GM18499 (cell line): ENCODE data around the gene WDR91.
"Not testable (repeated sequence)": the region's sequence is repeated elsewhere in the genome, so short reads cannot be mapped to it uniquely, and the experiment has no call there.

Source experiments
- ATAC-seq: cut with Tn5 transposase; IDR thresholded peaks from one replicate; pipeline ENCODE4 v1.9.1; 2021; ENCODE audit warnings: moderate number of reproducible peaks; ENCODE audit not compliant: insufficient read depth, unreplicated experiment

WDR91 gene

DNA sequence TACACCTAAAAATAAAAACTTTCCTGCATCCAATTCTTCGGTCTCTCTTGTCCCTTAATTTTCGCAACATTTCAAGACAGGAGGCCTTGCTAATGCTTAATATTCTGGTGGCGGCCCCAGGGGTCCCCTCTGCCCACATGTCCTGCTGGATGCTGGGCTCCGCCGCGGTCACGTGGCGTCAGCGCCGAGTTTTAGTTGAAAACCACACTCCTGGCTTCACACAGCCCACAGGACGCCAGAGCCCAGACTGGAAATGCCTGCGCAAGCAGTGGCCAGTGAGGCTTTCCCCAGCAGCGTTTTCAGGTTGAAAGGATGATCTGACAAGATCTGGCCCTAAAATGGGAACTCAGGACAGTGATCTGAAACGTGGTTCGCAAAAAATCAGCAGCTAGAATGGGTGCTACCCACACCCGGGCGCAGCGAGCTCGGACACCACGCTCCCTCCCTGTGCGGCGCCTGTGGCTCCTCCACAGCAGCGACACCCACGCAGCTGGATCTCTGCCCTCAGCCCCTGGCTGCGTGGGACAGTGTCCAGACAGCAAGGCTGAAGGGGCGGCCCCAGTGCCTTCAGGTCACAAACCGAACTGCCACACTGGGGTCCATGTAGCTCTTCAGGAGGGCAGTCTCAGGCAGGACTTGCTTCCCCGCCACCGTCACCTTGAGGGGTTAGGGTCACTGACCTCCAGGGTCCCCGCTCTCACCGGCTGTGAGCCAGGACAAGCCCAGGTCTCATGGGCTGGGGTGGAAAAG is 29.2 kb downstream of the WDR91 start:
- ATAC-seq: no peak

DNA sequence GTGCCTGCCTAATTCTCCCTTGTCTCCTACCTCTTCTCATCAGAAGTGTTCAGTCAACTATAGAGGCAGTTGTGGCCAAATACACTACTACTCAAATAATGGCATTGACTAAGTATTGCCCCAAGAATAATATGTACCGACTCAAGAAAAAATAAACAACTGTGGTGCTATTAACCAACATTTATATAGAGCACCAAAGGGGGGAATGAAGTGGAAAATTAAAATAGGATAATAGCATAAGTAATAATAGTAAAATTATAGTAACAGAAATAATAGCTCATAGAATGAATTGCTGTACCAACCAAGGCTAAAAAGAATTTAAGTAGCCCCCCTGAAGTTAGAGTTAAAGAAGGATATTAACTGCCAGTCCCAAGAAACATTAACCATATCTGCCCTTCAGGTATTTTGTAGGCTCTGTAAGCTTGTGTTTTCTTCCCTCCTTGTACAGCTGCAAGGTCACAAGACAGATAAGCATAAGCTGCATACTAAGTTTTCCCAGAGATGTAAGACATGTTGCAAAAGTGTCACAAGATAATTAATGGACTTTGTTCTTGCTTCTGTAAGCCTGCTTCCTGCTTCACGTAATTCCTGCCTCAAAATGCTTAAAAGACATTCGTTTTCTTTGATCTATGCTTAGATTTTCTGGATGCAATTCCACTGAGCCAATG is 29.9 kb downstream of the WDR91 start:
- no peak for ATAC-seq

DNA sequence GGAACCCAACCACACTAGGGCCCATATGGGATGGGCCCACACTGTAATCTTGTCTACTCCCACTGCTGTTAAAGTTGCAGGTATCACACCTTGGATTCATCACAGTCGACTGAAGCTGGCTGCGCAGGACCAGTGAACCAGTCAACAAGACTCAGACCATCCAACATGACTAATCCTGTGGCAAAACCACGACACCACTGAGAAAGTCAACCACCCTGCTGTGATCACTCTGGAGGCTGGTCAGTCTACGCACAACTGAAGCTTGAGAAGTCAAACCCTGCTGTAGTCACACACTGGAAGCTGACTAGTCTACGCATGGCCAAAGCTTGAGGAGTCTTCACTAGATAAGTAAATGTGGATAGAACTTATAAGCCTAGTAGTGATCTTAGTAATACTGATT is 31.2 kb downstream of the WDR91 start:
- no peak for ATAC-seq

DNA sequence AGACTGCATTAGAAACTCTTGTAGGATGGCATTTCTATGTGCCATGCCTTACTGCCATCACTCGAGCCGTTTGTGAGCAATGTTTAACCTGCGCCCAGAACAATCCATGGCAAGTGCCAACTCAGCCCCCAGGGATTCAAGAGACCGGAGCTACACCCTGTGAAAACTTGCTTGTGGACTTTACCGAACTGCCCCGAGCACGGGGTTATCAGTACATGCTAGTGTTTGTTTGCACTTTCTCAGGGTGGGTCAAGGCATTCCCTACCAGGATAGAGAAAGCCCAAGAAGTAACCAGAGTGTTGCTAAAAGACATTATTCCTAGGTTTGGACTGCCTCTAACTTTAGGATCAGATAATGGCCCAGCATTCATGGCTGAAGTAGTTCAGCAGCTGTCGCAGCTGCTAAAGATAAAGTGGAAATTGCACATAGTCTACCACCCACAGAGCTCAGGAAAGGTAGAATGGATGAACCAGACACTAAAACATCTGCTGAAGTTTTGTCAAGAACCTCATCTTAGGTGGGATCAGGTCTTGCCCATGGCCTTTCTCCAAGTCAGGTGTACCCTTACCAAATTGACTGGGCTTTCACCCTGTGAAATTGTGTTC is 31.9 kb downstream of the WDR91 start:
- ATAC-seq: no peak

DNA sequence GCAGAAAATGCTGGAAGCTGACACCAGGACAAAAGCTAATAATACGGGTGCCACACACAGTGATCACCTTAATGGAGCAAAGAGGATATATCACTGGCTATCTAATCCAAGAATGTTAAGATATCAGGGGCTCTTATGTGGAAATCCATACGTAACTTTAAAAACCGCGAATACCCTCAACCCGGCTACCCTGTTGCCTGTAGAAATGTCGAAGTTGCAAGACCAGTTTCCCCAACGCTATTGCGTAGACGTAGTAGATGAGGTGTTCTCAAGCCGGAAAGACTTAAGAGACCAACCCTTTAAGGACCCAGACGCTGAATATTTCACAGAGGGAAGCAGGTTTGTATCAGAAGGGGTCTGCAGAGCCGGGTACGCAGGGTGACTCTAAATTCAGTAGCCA is 33.0 kb downstream of the WDR91 start:
- ATAC-seq: no peak

DNA sequence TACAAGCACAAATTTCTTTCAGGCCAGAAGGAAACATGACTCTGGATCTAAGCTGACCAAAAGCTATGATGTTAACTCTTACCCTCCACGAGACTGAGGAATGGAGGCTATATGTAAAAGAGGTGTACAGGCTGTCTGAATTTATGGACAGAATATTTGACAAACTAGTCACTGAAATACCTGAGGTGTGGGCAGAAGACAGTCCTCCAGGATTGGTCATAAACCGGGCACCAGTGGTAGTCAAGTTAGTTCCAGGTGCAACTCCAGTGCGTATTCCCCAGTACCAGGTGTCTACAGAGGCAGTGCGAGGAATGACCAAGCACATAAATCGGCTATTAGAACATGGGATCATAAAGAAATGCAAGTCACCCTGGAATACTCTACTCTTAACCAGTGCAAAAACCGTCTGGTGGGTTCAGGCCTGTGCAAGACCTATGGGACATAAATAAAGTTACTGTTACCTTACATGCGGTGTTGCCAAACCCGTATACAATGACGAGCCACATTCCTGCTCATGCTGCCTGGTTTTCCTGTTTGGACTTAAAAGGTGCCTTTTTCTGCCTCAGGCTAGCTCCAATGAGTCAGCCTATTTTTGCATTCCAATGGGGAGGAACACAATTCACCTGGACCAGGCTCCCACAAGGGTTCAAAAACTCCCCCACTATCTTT is 34.2 kb downstream of the WDR91 start:
- no peak for ATAC-seq

DNA sequence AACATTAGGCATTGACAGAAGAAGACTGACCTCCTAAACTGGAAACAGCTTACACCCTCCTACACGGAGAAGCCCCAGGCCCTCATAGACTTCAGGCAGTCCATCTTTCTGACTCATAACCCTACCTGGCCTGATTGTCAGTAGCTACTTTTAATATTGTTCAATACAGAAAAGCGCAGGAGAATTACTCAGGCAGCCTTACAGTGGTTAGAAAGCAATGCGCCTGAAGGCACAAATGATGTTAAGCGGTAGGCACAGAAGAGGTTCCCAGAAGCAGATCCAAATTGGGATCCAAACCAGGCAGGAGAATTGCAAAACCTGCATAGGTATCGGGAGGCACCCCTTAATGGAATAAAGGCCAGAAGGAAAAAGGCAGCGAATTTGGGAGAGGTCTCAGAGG is 35.4 kb downstream of the WDR91 start:
- no peak for ATAC-seq

DNA sequence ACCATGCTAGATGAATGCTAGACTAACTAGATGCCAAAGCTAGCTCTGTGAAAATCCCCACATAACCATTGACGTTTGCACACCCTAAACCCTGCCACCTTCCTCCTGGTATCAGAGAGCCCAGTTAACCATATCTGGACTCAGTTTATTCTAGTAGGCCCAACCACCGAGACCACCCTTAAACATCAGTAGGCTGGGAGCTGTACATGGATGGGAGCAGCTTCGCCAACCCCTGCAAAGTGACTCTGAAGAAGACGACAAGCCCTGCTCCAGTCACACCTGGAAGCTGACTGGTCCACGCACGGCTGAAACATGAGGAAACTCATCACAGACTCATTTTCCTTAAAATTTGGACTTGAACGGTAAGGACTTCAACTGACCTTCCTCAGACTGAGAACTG is 36.4 kb downstream of the WDR91 start:
- ATAC-seq: no peak

DNA sequence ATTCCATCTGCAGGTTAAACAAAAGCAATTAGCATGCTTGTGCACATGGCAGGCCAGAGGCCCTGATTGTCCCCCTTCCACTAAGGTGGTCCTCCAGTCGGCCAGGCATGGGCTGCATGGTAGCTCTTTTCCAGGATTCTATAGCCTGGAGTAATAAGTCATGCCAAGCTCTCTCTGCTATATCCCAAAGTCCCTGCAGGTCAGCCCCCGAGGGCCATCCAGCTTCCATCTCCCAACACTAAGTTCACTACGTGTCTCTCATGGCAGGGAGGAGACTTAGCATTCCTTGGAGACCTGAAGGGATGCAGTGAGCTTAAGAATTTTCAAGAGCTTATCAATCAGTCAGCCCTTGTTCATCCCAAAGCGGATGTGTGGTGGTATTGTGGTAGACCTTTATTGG is 37.4 kb downstream of the WDR91 start:
- not testable (repeated sequence) for ATAC-seq

DNA sequence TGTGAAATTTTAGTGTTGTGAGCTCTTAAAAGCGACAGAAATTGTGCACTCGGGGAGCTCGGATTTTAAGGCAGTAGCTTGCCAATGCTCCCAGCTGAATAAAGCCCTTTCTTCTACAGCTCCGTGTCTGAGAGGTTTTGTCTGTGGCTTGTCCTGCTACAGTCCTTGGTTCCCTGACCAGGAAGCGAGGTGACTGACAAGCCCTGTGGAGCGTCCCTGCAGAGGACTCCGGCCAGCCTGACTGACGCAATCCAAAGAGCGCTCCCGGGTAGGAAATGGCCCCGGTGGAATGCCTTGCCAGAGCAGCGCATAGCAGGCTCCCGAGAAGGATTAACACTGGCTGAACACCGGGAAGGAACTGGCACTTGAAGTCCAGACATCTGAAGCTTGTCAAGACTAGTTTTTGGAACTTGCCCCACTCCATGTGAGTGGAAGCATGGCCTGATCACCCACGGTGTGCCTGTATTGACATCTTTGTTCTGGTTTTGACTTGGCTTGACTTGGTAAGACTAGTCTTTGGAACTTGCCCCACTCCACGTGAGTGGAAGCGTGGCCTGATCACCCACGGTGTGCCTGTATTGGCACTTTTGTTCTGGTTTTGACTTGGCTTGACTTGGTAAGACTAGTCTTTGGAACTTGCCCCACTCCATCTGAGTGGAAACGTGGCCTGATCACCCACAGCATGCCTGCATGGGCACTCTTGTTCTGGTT is 39.6 kb downstream of the WDR91 start:
- not testable (repeated sequence) for ATAC-seq

DNA sequence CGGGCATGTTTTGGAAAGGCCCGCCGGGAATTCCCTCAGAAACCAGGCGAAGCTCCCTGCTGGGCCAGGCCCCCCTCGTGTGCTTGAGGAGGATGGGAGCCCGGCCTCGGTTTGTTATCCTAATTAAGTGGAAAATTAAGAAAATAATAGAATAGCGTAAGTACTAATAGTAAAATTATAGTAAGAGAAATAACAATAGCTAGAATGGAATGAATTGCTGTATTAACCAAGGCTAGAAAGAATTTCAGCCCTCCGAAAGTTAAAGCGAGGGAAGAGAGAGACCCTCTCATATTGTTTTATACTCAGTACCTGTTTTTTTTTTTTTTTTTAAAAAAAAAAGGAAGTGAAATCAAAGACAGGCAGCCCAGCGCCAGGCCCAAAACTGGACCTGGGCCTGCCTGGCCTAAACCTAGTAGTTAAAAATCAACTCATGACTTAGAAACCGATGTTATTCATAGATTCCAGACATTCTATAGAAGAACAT is 40.3 kb downstream of the WDR91 start:
- peak; percentile 26 for ATAC-seq

DNA sequence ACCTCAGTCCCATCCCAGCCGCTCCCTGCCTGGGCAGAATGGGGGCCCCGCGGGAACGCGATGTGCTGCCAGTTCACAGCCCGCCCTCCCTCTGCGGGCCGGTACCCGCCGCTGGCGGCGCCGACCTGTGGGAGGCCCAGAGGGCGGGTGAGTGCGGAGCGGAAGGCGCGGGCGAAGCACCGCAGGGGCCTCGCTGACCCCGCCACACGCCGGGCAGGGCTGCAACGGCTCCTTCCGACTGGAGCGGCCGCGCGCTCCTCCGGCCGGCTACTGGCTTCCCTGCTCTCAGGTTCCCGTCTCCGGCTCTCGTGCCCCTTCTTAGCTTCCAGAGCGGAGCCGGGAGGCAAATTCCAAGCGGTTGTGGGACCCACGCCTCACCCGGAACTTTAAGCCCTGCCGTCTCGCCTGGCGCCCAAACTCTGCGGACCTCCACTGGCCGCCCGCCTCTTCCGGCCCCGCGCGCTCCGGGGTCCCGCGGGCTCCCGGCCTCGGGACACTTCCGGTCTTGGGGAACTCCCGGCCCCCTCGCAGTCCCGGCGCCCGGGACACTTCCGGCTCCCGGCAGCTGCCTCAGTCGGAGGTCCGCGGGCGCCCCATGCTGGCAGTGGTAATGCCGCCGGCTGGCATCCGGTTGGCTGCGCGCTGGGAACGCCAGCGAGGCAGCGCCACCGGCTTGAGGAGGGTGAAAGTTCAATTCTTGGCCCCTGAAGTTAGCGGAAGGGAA is 40.9 kb downstream of the WDR91 start, which contains the start of gene CYREN:
Gene CYREN, minus strand, starts transcription at position 434 of the 724 bp plus-strand sequence. CDS start 1,785 bp downstream, outside the sequence.
- ATAC-seq: peak; percentile 26

DNA sequence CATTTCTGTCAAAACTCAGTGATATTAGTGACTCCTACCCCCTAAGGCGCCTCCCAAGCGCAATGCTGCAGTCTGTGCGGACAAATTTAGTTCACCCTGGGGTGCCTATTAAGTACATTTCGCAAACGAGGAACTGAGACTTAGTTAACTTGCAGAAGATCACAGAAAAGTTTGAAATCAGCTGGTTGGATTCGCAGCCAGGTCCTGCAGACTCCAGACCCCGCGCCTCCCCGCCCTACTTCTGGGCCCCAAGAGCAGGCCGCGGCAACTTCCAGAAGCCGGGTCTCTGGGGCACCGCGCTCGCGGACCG is 41.4 kb downstream of the WDR91 start:
- peak; percentile 8 for ATAC-seq

DNA sequence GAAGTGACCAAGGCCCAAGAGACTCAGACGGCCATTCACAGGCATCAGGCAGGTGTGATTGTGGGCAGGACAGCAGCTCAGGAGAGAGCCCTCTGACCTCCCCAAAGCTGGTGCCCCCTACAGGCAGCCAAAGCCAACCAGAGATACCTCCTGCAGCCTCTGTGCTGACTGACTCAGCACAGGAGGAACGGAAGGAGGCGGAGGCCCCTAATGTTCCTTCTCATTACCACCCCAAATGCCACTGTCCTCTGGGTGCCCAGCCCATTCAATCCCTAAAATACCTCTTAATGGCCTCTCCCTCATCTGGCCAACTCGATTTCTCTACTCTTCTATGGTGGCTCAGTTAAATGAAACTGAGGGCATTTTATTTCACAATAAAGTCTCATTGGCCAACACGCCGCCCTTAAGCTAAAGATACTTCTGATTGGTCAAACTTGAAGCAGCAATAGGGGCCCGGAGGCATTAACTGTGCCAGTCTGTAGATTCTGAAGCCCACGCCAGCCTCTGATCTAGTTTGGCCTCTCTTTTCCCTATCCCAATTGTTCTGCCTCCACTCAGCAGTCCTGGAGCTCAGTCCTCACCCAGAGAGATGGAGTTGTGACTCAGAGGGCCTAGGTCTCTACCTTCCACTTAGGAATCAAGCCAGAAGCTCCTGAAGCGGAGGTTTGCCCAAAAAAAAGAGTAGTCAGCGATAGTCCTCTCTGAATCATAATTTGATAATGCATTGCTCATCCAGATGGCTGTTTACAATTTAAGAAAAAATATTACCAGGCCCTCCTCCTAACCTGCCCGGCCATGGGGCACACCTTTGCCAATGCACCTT is 42.0 kb downstream of the WDR91 start:
- peak; percentile 36 for ATAC-seq

DNA sequence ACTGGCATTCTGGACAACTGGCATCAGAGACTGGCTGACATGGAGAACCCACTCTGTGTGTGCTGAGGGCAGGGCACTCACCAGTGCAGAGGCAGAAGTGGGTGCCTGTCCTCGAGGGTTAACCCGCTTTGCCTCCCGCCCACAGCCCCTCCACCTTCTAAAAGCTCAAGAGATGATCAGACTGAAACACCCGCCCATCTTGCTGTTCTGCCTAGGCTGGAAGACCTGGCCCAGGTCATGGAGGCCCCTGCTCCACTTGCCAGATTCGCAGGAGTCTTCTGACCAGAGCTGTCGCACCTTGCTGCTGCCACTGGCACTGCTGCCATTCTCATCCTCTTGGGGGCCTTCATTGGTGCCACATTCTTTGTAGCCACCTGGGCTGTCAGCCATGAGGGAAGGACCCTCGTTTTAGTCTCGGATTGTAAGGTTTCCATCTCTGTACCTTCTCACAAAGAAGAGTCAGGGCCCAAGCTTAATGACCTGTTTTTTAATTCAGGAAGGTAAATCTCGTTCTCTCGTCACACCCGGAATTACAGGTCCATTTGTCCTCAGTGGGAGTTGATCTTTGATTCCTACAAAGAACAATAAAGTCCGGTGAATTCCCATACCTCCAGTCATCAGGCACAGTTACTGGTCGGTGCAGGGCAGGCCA is 42.7 kb downstream of the WDR91 start:
- ATAC-seq: no peak

DNA sequence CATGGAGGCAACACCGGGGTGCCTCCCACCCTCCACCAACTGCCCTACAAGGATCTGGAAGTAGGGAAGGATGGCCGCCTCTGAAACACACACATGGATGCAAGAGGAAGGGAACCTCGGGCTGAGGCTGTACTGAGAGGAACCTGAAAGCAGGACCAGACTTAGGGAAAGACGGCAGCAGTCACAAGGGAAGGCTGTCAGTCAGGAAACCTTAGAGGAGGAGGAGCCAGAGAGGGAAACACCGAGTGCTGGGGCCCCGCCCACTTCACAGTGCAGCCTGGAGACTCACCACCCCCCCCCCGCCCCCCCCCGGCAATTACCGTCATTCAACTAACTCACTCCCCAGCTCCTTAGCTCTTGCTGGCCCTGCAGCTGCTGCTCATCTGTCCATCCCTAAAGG is 43.3 kb downstream of the WDR91 start:
- ATAC-seq: no peak

DNA sequence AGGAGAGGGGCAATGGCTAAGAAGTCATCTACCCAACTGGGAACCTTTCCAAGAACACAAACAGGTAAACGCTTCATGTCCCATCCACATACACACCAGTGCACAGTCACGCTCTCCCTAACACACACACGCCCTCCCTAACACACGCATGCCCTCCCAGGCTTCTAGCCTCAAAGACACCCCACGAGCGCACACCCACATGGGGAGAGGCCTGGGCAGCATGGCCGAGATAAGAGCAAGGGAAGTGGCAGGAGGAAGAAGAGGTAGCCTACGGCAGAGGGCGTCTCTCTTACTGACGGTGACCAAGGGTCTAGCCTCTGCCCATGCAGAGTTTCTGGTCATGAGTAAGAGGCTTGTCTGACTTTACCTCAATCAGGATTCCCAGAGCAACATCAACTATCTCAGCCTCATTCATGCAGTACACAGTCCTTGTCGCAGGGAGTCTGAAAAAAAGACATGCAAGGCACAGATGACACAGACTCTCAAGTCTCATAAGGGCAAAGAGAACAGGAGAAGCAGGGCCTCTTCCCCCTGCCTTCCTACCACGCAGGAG is 43.9 kb downstream of the WDR91 start:
- ATAC-seq: no peak

DNA sequence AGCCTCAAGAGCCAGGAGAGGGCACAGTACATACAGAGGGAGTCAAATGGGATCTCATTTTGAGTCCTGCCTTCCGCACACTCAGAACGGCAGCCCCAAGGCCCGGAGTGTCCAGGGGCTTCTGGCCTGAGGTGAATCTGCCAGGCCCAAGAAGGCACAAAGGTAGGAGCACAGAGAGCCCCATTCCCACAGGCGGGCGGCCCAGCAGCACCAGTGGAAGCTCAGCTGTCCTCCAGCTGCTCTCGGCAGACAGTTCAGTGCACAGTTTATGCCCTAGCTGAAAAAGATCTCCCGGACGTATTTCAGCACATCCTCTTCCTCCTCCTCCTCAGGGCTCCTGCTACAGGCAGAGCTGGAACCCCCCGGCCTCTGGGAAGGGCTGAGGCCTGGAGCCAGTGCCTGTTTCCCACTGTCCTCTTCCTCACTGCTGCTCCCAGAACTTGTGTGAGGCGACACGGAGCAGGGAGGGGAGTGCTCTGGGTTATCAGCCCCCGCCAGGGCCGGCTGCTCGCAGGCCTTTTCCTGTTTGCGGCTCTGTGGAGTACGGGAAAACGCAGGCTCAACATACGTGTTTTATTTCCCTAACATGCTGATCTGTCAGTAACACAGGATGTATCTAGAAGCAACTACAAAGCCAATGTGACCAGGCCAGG is 44.9 kb downstream of the WDR91 start:
- no peak for ATAC-seq
